Left hindlimb (tissue), 1 donor: ENCODE results near the gene NLGN1.

Experiments used
- DNase-seq: peaks from one replicate; pipeline ENCODE4 v3.0.0-alpha.2; 2018

NLGN1 gene

DNA sequence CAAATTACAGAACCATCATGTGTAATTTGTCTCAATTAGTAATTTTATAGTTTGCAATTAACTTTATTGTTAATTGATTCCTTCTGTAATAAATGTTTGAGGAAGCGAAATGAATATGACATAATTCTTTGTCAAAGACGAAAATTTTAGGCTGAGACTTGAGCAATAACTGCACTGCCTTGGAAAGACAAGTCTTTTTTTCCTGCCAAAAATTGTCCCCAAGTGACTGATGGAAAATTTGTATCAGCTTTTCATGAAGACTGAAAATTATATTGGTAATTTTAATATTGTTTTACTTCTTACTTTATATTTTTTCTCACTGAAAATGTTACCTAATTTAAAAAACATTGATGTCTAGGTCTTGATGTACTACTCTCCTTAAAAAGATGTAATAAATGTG is 622.6 kb downstream of the NLGN1 start:
- DNase-seq = no peak

DNA sequence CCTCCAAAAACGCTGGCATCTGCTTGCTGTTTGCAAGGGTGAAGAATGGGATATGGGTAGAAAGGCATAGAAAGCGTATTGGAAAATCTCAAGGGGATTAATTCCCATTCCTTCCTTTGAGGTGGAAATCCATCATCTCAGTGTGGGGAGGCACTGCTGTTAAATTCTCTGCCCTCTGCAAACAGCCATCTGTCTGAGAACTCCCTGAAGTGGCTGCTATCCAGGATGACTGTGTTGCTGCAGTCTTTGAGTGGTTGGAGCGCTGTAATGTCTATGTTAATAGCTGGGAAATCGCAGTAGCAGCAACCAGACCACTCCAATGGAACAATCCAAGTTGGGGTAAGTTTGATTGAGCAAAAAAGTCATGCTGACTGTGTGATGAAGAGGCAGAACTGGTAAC is 625.9 kb downstream of the NLGN1 start:
- no peak for DNase-seq

DNA sequence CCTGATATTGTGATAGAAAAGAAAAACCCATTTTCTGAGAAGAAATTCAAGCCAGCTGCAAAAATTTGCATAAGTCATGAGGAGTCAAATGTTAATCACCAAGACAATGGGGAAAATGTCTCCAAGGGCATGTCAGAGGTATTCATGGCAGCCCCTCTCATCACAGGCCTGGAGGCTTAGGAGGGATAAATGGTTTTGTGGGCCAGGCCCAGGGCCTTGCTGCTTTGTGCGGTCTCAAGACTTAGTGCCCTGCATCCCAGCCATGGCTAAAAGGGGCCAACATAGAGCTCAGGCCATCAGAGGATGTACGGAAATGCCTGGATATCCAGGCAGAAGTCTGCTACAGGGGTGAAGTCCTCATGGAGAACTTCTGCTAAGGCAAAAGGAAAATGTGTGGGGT is 631.1 kb downstream of the NLGN1 start:
- no peak for DNase-seq

GRCh38 chr3:174035328-174035886 is 637.9 kb downstream of the NLGN1 start:
- no peak for DNase-seq

- no peak for DNase-seq
Observed at GRCh38 chr3:174046311-174046710, 648.8 kb downstream of the NLGN1 start.

GRCh38 chr3:174049472-174049871 is 651.9 kb downstream of the NLGN1 start:
- DNase-seq = no peak

- DNase-seq = no peak
Observed at GRCh38 chr3:174051191-174051590, 653.6 kb downstream of the NLGN1 start.

GRCh38 chr3:174058804-174059203 is 661.3 kb downstream of the NLGN1 start:
- DNase-seq = no peak

- DNase-seq = no peak
Observed at GRCh38 chr3:174060431-174060830, 662.9 kb downstream of the NLGN1 start.

GRCh38 chr3:174061162-174061561 is 663.6 kb downstream of the NLGN1 start:
- no peak for DNase-seq

DNA sequence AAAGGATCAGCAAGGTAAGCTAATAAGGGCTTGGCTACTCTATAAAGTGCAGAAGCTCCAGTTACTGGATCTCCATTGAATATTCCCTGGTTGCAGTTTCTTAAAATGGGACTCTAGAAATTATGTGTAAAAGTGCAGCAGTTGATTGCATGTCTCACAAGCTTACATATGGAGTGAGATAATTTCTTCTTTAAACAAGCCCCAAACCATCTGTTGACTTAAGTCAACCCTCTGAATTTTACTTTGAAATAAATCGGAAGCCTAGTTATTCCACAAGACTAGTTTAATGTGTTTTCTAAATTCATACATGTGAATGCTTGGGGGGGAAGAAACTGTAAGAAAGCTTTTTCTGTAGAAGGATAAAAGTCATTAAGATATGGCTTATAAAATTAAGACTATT is 664.2 kb downstream of the NLGN1 start:
- DNase-seq = no peak

GRCh38 chr3:174062923-174063322 is 665.4 kb downstream of the NLGN1 start:
- DNase-seq = no peak

- DNase-seq = no peak
Observed at GRCh38 chr3:174068035-174068434, 670.5 kb downstream of the NLGN1 start.

GRCh38 chr3:174072675-174073074 is 675.1 kb downstream of the NLGN1 start:
- no peak for DNase-seq

- no peak for DNase-seq
Observed at GRCh38 chr3:174083706-174084105, 686.2 kb downstream of the NLGN1 start.

GRCh38 chr3:174089592-174089991 is 692.0 kb downstream of the NLGN1 start:
- DNase-seq = no peak

GRCh38 chr3:174094669-174095068 is 697.1 kb downstream of the NLGN1 start:
- DNase-seq = no peak

GRCh38 chr3:174097686-174098085 is 700.1 kb downstream of the NLGN1 start:
- no peak for DNase-seq

- no peak for DNase-seq
Observed at GRCh38 chr3:174098746-174099145, 701.2 kb downstream of the NLGN1 start.

GRCh38 chr3:174099724-174100123 is 702.2 kb downstream of the NLGN1 start:
- DNase-seq = no peak

DNA sequence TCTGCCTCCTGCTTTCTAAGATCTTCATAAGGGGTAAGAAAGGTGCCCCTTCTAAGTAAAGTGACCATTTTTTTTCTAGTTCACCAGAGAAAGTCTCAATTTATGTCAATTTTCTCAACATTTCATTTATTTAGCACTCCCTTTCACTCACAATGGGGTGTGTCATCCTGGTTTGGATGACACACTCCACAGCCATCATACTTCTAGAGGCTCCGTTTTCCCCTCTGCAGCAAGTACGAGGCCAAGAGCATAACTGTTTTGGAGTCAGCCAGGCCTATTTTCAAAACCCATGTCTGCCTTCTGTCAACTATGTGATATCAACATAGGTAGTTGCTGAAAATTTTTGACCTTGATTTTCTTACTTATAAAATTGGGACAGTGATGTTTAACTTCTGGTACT is 703.2 kb downstream of the NLGN1 start:
- no peak for DNase-seq

DNA sequence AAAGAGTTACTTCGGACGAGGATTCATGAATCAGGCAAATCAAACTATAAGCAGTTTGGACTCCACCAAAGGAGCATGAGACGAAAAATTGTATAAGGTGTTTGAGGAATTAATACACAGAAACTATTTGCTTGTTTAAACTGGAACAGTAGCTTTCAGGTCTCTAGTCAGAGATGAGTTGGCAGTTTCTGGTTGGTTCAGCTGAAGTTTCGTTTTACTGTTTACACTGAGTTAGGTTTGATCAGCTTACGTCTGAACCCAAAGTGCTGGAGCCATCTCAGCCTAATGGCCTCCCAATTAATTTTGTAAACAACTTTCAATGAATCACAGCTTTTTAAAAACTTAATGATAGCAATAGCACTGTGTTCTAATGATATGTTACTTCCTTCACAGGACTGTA is 703.7 kb downstream of the NLGN1 start:
- DNase-seq = no peak

GRCh38 chr3:174102274-174102673 is 704.7 kb downstream of the NLGN1 start:
- no peak for DNase-seq

DNA sequence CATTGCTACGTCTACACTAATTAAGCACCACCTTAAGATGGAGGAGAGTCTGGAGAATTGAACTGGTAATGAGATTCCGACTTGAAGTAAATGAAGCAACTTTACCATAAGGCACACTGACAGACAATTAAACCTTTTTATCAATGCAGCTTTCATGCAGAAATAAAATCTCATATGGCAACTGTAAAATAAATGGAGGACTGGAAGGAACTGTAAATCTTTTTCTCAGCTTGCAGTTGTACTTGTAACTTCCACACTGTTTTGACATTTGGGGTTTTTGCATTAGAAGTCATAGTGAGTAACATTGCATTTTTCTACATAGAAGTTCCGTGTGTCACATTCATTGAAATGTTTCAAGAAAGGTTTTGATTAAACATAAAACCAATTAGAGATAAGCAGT is 705.3 kb downstream of the NLGN1 start:
- no peak for DNase-seq

- DNase-seq = no peak
Observed at GRCh38 chr3:174110761-174111160, 713.2 kb downstream of the NLGN1 start.

DNA sequence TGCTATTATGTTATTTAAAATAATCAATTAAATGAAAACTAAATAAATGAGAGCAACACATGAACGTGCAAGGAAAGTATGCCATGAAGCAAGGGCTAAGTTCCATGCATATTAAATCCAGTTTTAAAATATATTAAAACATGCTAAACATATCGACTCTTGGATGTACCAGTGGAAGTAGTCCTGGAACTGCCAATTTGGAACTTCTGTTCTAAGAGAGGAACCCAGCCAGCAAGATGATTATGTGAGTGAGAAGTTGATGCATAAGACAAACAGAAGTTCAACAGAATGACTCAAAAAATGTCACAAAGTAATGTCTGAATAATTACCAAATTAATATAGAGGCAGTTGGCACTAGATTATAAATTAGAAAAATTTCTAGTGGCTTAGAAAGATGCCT is 714.2 kb downstream of the NLGN1 start:
- DNase-seq = no peak
